LNCAP (cell line): ENCODE data around the gene ULK2.

Experiments
- TF ChIP-seq, protein P1 (sequence below): fragments of 450-650 bp; IDR thresholded peaks from 2 replicates; pipeline ENCODE4 v1.5.1; 2017; ENCODE audit warnings: mild to moderate bottlenecking

ULK2 gene

DNA sequence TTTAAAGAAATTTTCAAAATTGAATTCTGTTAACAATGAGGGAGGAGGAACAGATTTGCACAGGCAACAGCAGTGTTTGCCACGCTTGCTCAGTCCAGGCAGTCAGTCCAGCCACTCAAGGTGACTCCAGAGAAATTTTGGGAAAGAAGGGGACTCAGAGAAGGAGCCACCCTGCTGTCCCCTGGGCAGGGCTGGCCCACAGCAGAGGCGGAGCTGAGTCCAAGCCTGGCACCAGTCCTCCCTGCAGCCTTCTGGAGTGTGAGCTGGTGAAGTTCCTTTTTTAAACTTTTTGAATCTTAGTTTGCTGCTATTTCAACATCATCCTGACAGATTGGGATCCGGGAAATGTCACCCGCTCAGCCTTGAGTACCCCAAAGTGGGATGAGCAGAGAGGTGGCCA is 136.9 kb downstream of the ULK2 start:
- TF ChIP-seq, protein P1, sequence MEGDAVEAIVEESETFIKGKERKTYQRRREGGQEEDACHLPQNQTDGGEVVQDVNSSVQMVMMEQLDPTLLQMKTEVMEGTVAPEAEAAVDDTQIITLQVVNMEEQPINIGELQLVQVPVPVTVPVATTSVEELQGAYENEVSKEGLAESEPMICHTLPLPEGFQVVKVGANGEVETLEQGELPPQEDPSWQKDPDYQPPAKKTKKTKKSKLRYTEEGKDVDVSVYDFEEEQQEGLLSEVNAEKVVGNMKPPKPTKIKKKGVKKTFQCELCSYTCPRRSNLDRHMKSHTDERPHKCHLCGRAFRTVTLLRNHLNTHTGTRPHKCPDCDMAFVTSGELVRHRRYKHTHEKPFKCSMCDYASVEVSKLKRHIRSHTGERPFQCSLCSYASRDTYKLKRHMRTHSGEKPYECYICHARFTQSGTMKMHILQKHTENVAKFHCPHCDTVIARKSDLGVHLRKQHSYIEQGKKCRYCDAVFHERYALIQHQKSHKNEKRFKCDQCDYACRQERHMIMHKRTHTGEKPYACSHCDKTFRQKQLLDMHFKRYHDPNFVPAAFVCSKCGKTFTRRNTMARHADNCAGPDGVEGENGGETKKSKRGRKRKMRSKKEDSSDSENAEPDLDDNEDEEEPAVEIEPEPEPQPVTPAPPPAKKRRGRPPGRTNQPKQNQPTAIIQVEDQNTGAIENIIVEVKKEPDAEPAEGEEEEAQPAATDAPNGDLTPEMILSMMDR: no peak

DNA sequence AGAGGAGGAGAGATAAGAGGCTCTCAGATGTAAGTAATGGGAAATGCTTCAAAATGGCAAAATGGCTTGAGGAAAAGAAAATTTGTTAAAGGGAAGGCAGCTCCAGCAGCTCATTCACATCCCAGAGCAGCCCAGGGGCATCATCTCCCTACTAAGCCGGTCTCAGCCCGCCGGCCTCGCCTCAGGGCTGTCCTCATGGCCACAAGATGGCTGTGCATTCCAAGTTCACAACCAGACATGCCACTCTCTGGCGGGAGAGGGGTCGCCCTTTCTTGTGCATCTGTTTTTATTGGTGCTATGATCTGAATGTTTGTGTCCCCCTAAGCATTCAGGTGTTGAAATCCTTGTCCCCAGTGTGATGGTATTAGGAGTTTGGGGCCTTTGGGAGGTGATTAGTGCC is 137.8 kb downstream of the ULK2 start:
- TF ChIP-seq, protein P1: no peak

DNA sequence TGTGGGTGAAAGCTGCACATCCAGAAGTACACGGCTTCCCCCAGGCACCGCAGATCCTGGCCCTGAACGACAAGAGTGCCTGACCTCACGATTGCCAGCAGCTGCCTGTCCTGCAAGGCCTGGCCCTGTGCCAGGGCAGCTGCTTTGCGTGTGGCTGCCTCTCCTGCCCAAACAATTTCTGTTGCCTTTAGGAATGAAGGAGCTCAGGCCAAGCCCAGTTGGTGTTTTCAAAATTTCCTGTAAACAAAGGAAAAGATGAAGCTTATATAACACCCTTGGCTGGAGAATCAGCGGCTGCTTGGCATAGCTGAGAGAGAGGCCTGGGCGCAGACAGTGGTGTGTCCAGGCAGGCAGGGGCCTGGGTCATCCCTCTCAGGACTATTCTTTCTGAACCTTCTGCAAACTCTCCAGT is 139.6 kb downstream of the ULK2 start:
- TF ChIP-seq, protein P1: no peak

DNA sequence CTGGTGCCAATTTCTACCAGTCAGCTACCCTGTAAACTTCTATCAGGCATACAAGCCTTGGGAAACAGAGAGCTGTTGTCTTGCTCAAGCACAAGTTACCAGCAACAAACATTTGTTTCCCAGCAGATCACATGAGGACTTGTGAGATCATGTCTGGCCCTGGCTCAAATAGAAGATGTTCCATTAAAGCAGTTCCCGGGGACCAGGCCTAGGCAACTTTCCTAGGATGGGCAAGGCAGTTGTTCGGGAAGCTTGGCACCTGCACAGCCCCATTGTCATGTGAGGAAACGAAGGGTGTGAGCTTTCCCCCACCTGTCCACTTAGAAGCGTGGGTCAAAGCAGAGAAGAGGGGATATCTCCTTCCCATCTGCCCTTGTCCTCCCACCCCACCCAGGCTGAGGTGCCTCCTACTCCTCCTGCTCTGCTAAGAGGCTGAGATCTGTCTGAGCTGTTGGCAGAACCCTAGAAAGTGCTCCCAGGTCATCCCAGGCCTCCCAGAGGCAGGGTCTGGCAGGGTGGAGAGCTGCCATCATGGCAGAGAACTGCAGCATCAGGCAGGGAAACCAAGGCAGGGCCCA is 140.1 kb downstream of the ULK2 start:
- TF ChIP-seq, protein P1: no peak

DNA sequence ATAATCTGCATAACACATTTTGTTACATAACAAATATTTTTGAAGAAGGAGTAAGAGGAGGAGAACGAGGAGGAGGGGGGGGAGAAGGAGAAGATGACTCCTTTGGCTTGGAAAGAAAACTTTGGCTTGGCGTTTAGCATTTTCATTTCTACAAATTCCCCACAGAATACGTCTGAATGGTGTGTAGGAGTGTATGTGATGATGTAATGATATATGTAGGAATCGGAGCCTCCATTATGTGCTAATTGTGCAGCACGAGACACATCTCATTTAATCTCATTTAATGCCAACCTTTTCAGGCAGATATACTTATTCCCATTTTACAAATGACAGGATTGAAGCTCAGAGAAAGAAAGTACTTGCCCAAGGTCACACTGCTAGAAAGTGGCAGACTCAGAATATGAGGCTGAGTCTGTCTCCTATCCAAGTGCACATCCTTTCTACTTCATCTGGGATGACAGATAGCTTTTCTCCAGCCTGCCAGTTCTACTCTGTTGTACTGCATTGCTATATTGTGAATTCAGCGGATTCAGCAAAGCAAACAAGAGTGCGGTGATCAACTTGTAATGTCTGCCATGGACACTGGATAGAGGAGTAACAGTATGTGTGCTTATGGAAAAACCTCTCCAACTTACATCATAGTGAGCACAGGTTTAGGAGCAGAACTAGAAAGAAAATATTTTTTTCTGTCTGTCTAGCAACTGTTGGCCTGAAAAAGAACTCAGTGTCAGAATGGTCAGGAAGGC is 140.9 kb downstream of the ULK2 start:
- TF ChIP-seq, protein P1: no peak

DNA sequence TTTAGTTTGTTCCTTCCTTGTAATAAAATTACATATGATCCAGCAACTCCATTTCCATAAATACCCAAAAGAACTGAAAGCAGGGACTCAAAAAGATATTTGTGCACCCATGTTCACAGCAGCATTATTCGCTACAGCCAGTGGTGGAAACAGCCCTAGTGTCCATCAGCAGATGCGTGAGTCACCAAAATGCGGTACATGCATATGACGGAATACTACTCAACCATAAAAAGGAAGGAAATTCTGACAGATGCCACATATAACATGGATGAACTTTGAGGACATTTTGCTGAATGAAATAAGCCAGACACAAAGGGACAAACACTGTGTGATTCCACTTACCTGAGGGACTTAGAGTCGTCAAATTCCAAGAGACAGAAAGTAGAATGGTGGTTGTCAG is 142.2 kb downstream of the ULK2 start:
- TF ChIP-seq, protein P1: no peak

DNA sequence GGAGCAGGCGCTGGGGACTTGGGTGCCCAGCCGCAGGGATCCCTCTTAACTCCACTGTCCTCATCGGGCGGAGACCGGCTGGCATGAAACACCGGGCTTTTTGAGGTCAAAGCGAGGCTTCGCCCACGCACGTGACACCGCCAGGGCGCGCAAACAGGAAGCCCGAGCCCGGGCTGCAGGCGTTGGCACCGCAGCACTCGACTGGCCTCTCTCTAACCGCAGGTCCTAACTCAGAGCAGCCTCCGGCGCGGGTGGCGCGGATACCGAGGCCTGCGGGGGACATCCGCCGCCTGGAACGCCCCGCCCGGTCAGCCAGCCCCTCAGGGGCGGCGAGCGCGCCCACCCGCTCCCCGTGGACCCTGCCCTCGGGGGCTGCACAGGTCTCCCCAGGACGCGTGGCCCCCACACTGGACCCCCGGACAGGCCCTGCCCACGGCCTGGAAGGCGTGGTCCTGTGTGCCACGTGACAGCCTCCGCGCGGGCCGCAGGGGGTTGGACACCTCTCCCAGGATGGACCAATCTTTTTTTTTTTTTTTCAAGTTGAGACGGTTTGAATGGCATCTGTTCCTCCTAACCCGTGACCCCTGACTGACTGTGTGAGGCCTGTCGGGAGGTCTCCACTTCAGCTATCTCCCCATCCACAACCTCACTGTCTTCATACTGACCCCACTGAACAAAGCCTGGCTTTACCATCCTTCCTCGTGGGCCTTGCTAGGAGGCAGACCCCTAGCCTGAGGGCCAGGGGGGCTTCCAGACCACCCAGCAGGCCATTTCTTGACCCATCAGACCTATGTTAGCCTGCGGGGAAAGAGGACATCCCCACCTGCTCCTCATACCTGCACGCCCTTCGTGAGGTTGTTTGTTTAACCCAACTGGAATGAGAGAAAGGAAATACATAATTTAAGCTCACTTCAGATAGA is 143.0 kb downstream of the ULK2 start:
- TF ChIP-seq, protein P1: no peak
